Measurements from ENCODE around the gene MT1M. TPM values are rescaled to one million over a fixed set of nuclear protein-coding genes. Genes with fewer than 3 reads are reported as not detected.

Gene MT1M
- total RNA-seq, 1 donor from 2014 or later, result not detected

GRCh38 chr16:56628486-56629350, 3.7 kb upstream of the MT1M start:
- no peak for DNase-seq (ENCODE audit: low spot score)

DNA sequence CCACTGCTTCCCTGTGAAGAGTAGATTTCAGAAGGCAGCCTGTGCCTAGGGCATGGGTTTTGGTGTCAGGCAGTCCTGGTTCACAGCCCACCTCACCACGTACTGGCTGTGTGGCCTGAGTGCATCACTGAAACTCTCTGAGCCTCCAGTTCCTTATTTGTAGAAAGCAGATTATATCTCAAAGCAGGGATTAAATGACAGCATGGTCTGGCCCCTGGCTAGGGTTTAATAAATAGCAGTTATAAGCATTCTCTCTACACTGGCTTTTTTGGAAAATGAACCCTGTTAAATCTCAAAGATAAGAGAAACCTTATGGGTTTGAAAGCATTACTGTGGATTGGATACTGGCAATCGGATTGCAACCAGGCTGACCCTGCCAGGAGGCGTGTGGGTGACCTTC, 2.9 kb upstream of the MT1M start:
- DNase-seq (ENCODE audit: low spot score), result peak; percentile 85

- DNase-seq (ENCODE audit: low spot score), result no peak
Measured at GRCh38 chr16:56630134-56630533, 2.3 kb upstream of the MT1M start.

- no peak for DNase-seq (ENCODE audit: low spot score)
Measured at GRCh38 chr16:56631197-56631596, 1.3 kb upstream of the MT1M start.

GRCh38 chr16:56631832-56632155, 665 bp upstream of the MT1M start:
- no peak for DNase-seq (ENCODE audit: low spot score)

DNA sequence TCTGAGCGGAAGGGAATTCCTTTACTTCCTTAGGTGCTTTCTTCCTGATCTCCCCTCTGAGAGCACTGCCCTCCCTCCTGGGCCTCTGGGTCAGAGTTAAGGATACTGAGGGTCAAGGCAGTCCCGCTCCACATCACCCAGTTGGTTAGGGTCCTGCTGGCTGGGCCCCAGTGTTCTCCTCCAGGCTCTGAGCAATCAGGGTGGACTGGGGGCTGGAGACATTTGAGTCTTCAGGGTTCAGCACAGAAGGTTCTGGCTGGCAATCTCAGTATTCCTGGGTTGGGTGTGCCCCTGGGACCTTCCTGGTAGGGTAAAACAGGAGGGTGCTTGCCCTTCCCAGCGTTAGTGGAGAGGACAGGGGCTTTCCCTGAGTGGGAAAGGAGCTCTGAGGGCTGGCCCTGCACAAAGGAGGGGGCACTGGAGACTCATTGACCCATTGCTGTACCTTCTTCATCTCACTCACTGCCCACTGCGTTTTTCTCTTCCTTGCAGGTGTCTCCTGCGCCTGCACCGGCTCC, 448 bp downstream of the MT1M start:
- DNase-seq (ENCODE audit: low spot score), result no peak

DNA sequence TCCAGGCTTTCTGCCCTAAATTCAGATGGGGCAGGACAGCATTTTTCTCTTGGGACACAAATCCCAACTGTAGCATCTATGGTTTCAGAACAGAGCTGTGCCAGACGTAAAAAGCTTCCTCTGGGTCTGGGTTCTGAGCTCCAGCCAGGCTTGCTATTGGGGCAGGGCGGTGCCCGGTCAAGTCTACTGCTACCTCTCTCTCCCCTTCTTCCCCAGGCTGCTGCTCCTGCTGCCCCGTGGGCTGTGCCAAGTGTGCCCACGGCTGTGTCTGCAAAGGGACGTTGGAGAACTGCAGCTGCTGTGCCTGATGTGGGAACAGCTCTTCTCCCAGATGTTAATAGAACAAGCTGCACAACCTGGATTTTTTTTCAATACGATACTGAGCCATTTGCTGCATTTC, 1.1 kb downstream of the MT1M start:
- DNase-seq (ENCODE audit: low spot score), result no peak

DNA sequence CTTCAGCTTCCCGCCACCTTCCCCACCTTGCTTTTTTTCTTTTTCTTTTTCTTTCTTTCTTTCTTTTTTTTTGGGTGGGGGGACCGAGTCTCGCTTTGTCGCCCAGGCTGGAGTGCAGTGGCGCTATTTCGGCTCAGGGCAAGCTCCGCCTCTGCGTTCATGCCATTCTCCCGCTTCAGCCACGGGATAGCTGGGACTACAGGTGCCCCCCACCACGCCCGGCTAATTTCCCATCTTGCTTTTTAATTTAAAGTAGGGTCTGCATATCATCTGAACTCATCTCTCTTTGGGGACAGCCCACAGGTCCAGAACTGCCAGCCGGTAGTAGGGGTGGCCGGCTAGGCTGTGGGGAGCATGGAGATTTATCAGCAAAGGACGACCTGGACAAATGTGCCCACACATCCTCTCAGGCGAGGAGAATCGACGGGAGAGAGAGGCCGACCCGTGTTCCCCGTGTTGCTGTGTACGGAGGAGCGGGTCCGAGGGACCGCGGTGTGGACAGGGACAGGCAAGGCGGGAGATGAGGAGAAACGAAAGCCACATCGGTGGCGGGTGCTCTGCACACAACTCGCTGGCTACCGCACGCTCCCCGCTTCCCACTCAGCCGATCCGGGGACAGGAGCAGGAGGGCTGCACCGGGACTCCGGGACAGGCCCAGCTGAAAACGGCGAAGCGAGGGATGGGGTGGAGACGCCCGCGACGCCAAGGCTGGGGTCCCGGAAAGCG, 2.4 kb downstream of the MT1M start:
- no peak for DNase-seq (ENCODE audit: low spot score)

DNA sequence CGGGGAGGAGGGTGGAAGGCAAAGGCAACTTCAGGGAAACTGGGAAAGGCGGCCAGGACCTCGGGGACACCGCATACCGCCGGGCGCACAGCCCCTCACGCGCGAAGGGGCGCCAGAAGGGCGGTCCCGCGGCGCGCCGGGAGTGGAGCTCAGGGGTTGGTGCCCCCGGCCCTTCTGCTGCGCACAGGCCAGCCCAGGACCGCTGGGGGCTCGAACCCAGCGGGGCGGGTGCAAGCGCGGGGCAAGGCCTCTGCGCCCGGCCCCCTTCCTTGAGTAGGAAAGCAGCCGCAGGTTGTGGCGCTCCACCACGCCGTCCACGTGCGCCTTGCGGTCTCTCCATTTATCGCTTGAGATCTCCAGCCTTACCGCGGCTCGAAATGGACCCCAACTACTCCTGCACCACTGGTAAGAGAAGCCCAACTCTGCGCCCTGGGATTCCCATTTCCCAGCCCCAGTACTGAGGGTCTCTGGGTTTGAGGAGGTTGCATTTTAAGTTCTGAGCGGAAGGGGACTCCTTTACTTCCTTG, 3.0 kb downstream of the MT1M start:
- DNase-seq (ENCODE audit: low spot score), result no peak

GRCh38 chr16:56636616-56637413, 4.4 kb downstream of the MT1M start:
- DNase-seq (ENCODE audit: low spot score), result no peak

- peak; percentile 59 for DNase-seq (ENCODE audit: low spot score)
Measured at GRCh38 chr16:56637814-56638750, 5.6 kb downstream of the MT1M start, which contains the start of gene MT1A. TSS of gene MT1A (plus strand) at chr16:56638666. CDS start at chr16:56638739, 73 bp downstream.

DNA sequence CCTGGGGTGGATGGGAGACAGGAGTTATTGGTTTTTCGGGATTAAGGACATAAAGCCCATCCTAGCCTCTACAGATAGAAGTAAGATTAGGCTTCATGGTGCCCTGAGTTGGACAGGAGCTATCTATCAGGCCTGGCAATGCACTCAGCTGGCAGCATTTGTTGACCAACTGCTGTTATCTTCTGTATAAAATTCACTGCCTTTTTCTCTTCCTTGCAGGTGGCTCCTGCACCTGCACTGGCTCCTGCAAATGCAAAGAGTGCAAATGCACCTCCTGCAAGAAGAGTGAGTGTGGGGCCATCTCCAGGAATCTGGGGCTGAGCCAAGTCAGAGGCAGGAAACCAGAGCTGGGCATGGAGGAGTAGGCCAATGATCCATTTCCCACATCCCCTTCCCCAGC, 6.6 kb downstream of the MT1M start:
- no peak for DNase-seq (ENCODE audit: low spot score)

DNA sequence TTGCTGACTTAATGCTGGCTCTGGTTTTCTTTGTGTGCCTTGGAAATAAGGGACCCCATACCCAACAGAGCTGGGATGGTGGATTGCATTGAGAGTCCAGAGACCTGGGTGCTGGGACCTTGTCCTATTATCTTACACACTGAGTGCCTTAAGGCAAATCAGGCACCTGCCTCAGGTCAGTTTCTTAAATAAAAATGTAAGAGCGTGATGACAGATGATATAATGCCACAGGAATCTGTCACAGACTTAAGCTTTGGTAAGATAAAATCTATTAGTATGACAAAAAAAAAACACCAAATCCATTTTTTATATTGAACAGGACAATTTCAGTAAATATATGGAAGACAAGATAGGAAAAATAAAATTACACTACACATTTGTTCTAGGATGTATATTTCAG, 7.6 kb downstream of the MT1M start:
- no peak for DNase-seq (ENCODE audit: low spot score)

DNA sequence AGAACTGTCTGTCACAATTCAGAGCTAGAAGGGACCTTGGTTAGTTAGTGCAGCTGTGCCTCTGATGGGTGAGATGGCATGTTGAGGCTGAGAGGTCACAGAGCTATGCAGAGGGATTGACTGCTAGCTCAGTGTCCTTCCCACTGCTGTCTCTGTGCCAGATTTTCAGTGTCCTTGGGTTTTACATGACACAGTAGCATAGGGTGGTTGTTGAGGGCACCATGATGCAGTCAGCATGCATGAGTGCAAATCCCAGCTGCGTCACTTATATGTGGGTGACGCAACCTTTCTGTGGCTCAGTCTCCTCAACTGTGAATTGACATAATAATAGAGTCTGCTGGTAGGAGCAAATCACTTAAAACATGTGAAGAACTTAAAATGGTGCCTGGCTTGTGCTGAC, 8.7 kb downstream of the MT1M start:
- no peak for DNase-seq (ENCODE audit: low spot score)

GRCh38 chr16:56643080-56643778, 10.8 kb downstream of the MT1M start:
- no peak for DNase-seq (ENCODE audit: low spot score)

DNA sequence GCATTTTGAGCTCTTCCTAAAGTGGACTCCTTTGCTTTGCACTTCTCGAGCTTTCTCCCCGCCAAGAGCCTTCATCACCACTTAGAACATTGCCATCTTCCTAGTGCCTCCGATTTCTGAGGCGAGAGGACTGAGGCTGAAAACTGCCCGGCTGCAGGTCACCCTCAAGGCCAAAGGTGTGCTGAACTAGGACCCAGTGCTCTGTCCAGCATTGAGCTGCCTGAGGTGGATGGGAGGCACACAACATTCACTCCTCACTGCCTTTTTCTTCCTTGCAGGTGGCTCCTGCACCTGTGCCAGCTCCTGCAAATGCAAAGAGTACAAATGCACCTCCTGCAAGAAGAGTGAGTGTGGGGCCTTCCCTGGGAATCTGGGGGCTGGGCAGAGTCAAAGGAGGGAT, 11.4 kb downstream of the MT1M start:
- no peak for DNase-seq (ENCODE audit: low spot score)

DNA sequence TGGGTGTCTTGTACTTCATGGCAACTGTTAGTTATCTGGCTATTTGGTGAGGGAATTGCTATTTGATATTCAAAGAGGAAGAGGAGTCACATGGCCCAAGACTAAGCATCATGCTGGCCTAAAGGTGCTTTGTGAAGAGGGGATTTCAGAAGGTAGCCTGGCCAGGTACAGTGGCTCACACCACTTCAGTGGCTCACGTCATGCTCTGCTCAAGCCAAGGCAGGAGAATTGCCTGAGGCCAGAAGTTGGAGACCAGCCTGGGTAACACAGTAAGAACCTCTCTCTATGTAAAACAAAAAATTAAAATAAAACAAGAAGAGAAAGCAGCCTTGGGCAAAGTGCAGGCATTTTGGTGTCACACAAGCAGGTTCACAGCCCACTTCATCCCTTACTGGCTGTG, 12.9 kb downstream of the MT1M start:
- DNase-seq (ENCODE audit: low spot score), result no peak

DNA sequence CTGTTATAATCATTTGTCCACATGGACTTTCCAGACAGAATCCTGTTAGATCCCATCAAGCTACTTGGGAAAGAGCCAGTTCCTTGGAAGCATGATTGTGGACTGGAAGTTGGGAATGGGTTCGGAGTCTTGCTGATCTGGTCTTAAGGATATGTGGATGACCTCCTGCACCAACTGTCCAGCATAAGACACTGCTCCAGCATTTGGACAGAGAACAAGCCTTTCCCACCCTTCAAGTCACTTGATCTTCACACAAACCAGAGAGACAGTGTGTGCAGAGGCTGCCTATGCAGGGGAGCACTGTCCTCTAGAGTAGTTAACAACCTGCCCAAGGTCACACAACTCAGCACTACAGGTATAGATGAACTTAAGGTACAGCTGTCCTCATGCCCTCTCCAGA, 13.4 kb downstream of the MT1M start:
- DNase-seq (ENCODE audit: low spot score), result no peak

- DNase-seq (ENCODE audit: low spot score), result no peak
Measured at GRCh38 chr16:56647641-56648431, 15.4 kb downstream of the MT1M start.
